Activated naive CD8-positive, alpha-beta T cell treated with anti-CD3 and anti-CD28 coated beads, Interleukin-2, amount 10 ng/mL, durations not matched to agents 7 days and 5 days (primary cell): Measurements from ENCODE around the gene SHC4. TPM values are rescaled to one million over a fixed set of nuclear protein-coding genes. Genes with fewer than 3 reads are reported as not detected.
"Not testable (repeated sequence)": the region's sequence is repeated elsewhere in the genome, so short reads cannot be mapped to it uniquely, and the experiment has no call there.

ENCODE experiments used
- ATAC-seq: fragments of 150-1000 bp; cut with Tn5 transposase; one replicate; pipeline ENCODE4 v1.10.0; 2021; ENCODE audit warnings: low read depth, moderate library complexity
- POLR2A ChIA-PET: fragments of 350-600 bp; sonication (Branson Sonifier 250); formaldehyde crosslinking; loops from one replicate; lab custom pipeline; 2021; ENCODE audit warnings: antibody characterized with exemption; lab: Charles Lee
- DNase-seq: peaks from one replicate; pipeline ENCODE4 v3.0.0; 2021
- H3K27ac Mint-ChIP-seq: one replicate; pipeline ENCODE4 v1.8.0; 2022; ENCODE audit warnings: mild to moderate bottlenecking, mixed read lengths
- H3K27me3 Mint-ChIP-seq: one replicate; pipeline ENCODE4 v1.8.0; 2022; ENCODE audit warnings: mild to moderate bottlenecking, moderate library complexity, mixed read lengths
- H3K36me3 Mint-ChIP-seq: one replicate; pipeline ENCODE4 v1.8.0; 2021; ENCODE audit warnings: mild to moderate bottlenecking, mixed read lengths
- H3K4me1 Mint-ChIP-seq: one replicate; pipeline ENCODE4 v1.8.0; 2021; ENCODE audit warnings: mixed read lengths
- H3K4me3 Mint-ChIP-seq: one replicate; pipeline ENCODE4 v1.8.0; 2022; ENCODE audit warnings: mild to moderate bottlenecking, moderate library complexity, mixed read lengths
- H3K9me3 Mint-ChIP-seq: one replicate; pipeline ENCODE4 v1.8.0; 2021; ENCODE audit warnings: mixed read lengths
- total RNA-seq, 2 experiments: library from RNA; stranded (reverse); gene quantifications; one replicate each; pipeline ENCODE4 v1.2.3, GENCODE V29; 2021

Gene SHC4
- total RNA-seq, 2 experiments from 2014 or later: 0.23 to 0.47 TPM

DNA sequence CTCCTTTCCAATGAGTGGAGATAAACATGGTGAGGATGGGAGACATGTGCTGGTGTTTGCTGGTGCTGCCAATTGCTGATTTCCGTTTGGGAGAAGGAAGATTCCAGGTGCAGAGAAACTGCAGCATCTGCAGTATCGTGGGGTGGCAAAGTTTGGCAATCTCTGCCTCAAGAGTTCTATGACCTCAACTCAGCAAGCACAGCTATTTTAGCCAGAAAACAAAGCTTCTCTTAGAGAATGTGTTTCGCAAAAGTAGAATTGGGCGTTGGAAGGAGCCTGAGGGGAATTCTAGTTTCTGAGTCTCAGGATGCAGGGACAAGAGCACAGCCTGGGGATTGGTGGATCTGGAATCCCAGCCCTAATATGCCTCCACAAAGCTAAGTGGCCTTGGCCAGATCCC is 18.2 kb upstream of the SHC4 start:
- H3K27ac Mint-ChIP-seq: no peak overlapping the region
- no peak overlapping the region for H3K4me3 Mint-ChIP-seq
- no peaks in the 10 kb centered on the region for H3K4me1 Mint-ChIP-seq
- H3K27me3 Mint-ChIP-seq: peaks cover 20% of the 10 kb centered on the region
- ATAC-seq (no peak), DNase-seq (no peak)
- POLR2A ChIA-PET: interaction anchor here (0.6 kb wide), 1 partner anchor 653 kb away, joined by 3 read pairs; no protein-coding TSS in a partner anchor
- H3K36me3 Mint-ChIP-seq: no peaks in the 10 kb centered on the region
- H3K9me3 Mint-ChIP-seq: no peaks in the 10 kb centered on the region

DNA sequence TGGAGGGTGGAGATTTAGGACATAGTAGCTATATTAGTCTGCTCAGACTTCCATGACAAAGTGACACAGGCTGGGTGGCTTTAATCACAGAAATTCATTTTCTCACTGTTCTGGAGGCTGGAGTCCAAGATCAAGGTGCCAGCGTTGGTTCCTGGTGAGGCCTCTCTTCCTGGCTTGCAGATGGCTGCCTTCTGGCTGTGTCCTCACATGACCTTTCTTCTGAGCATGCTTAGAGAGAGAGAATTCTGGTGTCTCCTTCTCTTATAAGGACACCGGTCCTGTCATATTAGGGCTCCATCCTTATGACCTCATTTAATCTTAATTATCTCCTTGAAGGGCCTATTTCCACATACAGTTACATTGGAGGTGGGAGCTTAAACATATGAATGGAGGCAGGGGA is 14.9 kb upstream of the SHC4 start:
- H3K27me3 Mint-ChIP-seq: peaks cover 14% of the 10 kb centered on the region
- H3K4me1 Mint-ChIP-seq: peaks cover 7% of the 10 kb centered on the region
- H3K4me3 Mint-ChIP-seq: no peak overlapping the region
- H3K9me3 Mint-ChIP-seq: no peaks in the 10 kb centered on the region
- no peak for DNase-seq
- ATAC-seq: no peak
- no peaks in the 10 kb centered on the region for H3K36me3 Mint-ChIP-seq
- no peak overlapping the region for H3K27ac Mint-ChIP-seq
- POLR2A ChIA-PET: no interaction called here

DNA sequence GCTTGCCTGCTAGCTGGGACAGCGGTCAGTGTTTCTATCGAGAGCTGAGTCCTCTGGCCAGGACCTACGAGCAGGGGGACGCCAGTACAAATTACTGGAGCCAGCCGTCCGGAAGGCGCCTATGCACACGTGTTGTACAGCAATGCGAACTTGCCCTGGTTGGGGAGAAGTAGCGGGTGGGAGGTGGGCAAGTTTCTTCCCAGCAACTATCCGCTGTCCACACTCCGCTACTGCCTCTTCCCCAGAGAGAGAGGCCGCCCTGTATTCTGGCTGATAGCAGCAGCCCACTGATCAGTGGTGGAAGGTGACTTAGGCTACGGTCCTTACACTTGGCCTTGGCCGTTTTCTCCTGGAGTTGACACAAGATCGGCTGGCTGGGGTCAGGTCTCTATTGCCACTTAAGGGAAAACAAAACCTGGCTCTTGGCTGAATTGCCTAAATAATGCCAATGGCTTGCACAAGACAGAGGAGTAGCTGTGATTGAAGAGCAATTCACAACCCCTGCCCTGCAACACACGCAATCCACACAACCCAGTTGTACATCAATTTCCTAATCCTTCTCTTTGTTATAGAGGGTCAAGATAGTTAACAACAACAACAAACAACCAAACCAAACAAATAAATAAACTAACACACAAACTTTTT is 12.8 kb upstream of the SHC4 start:
- POLR2A ChIA-PET: interaction anchor here (1.0 to 2.4 kb wide), 5 partner anchors 11 to 115 kb away, joined by 3 to 24 read pairs (median 8); partner anchors contain the start of genes EID1 and SHC4
- Mint-ChIP-seq H3K36me3 (no peaks in the 10 kb centered on the region), H3K4me1 (peaks cover 7% of the 10 kb centered on the region), H3K9me3 (no peaks in the 10 kb centered on the region), H3K27me3 (peaks cover 14% of the 10 kb centered on the region), H3K4me3 (peak overlapping the region; percentile 63), H3K27ac (no peak overlapping the region)
- no peak for ATAC-seq
- DNase-seq: no peak

DNA sequence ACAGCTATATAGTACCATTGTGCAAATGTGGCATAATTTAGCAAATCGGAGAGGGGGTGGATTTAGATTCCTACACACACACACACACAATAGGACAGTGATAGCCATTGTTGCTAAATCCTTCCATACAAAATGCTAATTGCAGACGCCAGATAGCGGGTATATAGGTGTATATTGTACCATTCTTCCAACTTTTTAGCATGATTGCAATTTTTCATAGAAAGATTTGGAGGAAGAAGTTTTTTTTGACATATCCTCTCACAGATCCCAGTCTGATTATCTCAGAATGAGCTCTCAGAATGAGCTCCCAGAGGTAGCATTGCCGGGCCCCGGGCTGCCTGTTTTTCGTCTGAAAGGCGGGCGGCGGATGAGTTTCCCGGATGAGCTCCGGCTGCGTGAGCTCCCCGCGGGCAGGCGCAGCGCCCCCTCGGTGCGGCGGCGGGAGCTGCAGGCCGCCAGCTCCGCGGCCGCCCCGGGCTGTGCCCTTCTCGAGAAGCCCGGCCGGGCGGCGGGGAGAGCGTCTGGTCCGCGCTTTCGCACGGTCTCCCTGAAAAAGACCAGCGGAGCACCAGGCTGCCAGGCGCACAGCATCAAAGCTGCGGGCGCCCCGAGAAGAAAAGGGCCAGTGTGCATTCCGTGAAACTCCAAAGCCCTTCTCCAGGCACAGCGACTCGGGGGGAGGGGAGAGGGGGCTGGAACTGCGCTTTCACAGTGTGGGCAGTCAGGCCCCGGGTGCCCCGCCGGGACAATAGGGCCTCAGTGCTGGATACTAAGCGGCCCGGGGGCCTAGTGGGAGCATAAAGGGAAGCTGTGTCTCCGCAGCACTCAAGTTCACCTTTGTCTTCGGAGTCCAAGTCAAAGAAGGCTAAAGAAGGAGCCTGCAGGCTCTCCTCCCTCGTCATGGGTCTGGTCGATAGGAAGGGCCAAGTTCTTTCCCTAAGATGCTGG is 12.0 kb upstream of the SHC4 start:
- Mint-ChIP-seq H3K36me3 (no peaks in the 10 kb centered on the region), H3K27ac (peak overlapping the region; percentile 25), H3K9me3 (no peaks in the 10 kb centered on the region), H3K4me3 (peak overlapping the region; percentile 63), H3K4me1 (peaks cover 7% of the 10 kb centered on the region), H3K27me3 (peaks cover 15% of the 10 kb centered on the region)
- DNase-seq (peak; percentile 93), ATAC-seq (peak; percentile 98)
- POLR2A ChIA-PET: interaction anchor here (0.8 to 2.4 kb wide), 7 partner anchors 9 to 114 kb away, joined by 3 to 24 read pairs (median 7); partner anchors contain the start of genes EID1 and SHC4

DNA sequence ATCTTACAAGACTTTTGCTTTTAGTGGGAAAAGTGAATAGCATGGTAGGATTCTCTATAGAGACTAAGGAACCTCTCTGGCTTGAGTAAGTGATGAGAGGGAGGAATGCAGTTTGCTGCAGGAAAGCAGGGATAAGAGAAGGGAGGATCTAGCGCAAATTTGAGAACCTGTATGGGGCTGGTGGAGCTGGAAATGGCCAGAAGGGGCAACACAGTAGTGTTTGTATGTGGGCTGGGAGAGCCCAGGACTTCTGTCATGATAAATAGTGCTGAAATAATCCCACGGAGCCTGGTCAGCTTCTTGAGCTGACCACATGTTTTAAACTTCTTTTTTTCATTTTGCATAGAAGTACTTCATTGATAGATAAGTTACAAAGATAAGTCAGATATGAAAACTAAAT is 11.2 kb upstream of the SHC4 start:
- ATAC-seq: no peak
- Mint-ChIP-seq H3K9me3 (no peaks in the 10 kb centered on the region), H3K4me1 (peaks cover 7% of the 10 kb centered on the region), H3K4me3 (peak overlapping the region; percentile 37), H3K36me3 (no peaks in the 10 kb centered on the region), H3K27me3 (peaks cover 12% of the 10 kb centered on the region), H3K27ac (no peak overlapping the region)
- POLR2A ChIA-PET: interaction anchor here (1.1 to 2.4 kb wide), 4 partner anchors 8 to 113 kb away, joined by 7 to 24 read pairs (median 10); partner anchors contain the start of gene EID1
- DNase-seq: no peak

DNA sequence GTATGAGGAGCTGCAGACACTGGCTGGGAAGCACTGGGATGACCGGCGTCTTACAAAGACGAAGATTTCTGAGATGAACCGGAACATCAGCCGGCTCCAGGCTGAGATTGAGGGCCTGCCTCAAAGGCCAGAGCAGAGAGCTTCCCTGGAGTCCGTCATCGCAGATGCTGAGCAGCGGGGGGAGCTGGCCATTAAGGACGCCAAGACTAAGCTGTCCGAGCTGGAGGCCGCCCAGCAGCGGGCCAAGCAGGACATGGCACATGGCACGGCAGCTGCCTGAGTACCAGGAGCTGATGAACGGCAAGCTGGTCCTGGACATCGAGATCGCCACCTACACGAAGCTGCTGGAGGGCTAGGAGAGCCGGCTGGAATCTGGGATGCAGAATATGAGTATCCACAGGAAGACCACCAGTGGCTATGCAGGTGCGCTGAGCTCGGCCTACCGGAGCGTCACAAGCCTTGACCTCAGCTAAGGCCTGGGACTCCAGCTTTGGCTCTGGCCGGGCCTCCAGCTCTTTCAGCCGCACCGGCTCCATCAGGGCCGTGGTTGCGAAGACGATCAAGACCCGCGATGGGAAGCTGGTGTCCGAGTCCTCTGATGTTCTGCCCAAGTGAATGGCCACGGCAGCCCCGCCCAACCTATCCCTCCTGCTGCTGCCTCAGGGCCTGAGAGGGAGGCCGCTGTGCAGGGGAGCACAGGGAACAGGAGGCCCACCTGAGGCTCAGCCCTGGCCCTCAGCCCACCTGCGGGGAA is 9.2 kb upstream of the SHC4 start:
- peaks cover 12% of the 10 kb centered on the region for H3K27me3 Mint-ChIP-seq
- DNase-seq: no peak
- H3K4me3 Mint-ChIP-seq: no peak overlapping the region
- no peaks in the 10 kb centered on the region for H3K9me3 Mint-ChIP-seq
- no peak for ATAC-seq
- peaks cover 3% of the 10 kb centered on the region for H3K36me3 Mint-ChIP-seq
- H3K4me1 Mint-ChIP-seq: peaks cover 7% of the 10 kb centered on the region
- POLR2A ChIA-PET: interaction anchor here (1.2 kb wide), 1 partner anchor 95 kb away, joined by 5 read pairs; the partner anchor contains the start of gene EID1
- H3K27ac Mint-ChIP-seq: no peak overlapping the region

DNA sequence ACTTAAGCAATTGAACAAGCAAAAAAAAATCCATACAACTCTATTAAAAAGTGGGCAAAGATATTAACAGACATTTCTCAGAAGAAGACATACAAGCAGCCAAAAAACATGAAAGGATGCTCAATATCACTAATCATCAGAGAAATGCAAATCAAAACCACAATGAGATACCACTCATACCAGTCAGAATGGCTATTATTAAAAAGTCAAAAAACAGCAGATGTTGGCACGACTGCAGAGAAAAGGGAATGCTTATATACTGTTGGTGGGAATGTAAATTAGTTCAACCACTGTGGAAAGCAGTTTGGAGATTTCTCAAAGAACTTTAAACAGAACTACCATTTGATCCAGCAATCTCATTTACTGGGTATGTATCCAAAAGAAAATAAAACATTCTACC is 7.2 kb upstream of the SHC4 start:
- H3K9me3 Mint-ChIP-seq, H3K36me3 Mint-ChIP-seq, H3K4me3 Mint-ChIP-seq: not testable (repeated sequence)

DNA sequence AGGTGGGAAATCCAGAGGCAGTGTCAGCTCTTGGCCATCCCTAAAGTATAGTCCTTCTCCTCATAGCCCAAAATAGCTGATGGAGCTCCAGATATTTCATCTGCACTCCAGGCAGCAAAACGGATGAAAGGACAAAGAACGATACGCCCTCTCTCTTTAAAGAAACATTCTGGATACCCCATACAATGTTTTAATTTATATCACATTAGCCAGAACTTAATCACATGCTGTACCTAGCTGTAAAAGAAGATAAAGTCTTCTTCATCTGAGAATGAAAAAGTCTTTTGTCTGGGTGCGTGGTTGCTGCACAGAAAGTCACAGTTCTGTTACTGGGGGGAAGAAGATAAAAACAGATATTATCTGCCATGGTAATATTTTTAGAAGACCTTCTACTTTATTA is 4.3 kb upstream of the SHC4 start:
- Mint-ChIP-seq H3K4me1 (peaks cover 33% of the 10 kb centered on the region), H3K27ac (no peak overlapping the region), H3K36me3 (peaks cover 8% of the 10 kb centered on the region), H3K27me3 (peaks cover 20% of the 10 kb centered on the region), H3K9me3 (no peaks in the 10 kb centered on the region), H3K4me3 (no peak overlapping the region)
- ATAC-seq (no peak), DNase-seq (no peak)
- POLR2A ChIA-PET: interaction anchor here (4.5 kb wide), 1 partner anchor 90 kb away, joined by 24 read pairs; the partner anchor contains the start of gene EID1

More for the DNA sequence above, 7.2 kb upstream of the SHC4 start:
- POLR2A ChIA-PET, H3K27ac Mint-ChIP-seq, ATAC-seq, DNase-seq: not testable (repeated sequence)
- Mint-ChIP-seq H3K4me1 (peaks cover 22% of the 10 kb centered on the region), H3K27me3 (peaks cover 10% of the 10 kb centered on the region)

DNA sequence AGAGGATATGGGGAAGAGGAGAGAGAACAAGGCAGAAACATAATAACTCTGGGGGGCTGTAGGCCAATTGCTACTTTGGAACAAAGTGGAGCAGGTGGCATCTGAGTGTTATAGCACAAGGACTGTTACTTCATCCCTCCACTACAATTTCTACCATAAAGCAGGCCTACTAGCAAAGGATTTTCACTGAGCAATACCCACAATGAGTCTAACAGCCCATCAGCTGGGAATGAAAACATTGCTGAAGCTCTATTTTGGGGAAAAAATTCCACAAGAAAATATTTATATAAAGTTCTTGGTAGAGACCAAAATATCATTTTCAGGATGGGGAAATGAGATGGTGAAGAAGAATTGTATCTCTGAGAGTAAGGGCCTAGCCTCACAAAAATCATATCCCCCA is 3.6 kb upstream of the SHC4 start:
- no peaks in the 10 kb centered on the region for H3K9me3 Mint-ChIP-seq
- POLR2A ChIA-PET: interaction anchor here (1.0 to 4.5 kb wide), 2 partner anchors 8 to 89 kb away, joined by 7 to 24 read pairs; partner anchors contain the start of gene EID1
- H3K27ac Mint-ChIP-seq: peak overlapping the region; percentile 95
- peaks cover 33% of the 10 kb centered on the region for H3K4me1 Mint-ChIP-seq
- peaks cover 23% of the 10 kb centered on the region for H3K27me3 Mint-ChIP-seq
- ATAC-seq (no peak), DNase-seq (no peak)
- peaks cover 8% of the 10 kb centered on the region for H3K36me3 Mint-ChIP-seq
- H3K4me3 Mint-ChIP-seq: peak overlapping the region; percentile 73

DNA sequence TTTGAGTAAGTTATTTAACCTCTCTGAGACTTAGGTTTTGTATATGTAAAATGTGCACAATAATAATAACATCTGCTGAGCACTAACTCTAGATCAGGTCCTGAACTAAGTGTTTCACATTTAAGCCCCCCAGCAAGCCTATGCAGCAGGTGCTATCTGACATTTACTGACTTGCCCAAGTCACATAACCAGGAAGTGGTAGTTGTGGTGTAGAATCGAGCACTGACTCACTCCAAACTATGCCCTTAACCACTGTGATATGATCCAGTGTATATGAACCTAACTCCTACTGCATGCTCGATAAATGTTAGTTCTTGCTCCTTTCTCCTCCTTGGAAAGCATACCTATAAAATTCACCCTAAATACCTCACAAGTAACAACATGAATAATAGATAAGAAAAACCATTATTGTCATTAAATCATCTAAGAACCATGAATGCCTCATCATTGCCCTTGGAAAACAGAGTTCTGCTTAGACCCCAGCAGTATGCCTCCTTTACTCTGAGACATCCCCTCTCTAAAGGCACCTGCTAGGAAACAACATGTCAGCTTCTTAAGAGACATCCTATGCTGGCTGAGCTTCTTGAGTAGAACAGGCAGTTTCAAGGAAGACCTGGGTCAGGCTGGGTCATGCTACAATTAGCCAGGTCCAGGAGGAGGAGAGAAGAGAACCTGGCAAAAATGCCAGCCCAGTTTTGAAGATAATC is 3.0 kb upstream of the SHC4 start:
- peaks cover 8% of the 10 kb centered on the region for H3K36me3 Mint-ChIP-seq
- ATAC-seq: peak; percentile 92
- DNase-seq: no peak
- peak overlapping the region; percentile 95 for H3K27ac Mint-ChIP-seq
- POLR2A ChIA-PET: interaction anchor here (0.6 to 4.5 kb wide), 6 partner anchors 9 to 1389 kb away, joined by 3 to 24 read pairs (median 7); partner anchors contain the start of genes CEP152, EID1 and GABPB1
- peaks cover 33% of the 10 kb centered on the region for H3K4me1 Mint-ChIP-seq
- peaks cover 20% of the 10 kb centered on the region for H3K27me3 Mint-ChIP-seq
- peak overlapping the region; percentile 73 for H3K4me3 Mint-ChIP-seq
- no peaks in the 10 kb centered on the region for H3K9me3 Mint-ChIP-seq

DNA sequence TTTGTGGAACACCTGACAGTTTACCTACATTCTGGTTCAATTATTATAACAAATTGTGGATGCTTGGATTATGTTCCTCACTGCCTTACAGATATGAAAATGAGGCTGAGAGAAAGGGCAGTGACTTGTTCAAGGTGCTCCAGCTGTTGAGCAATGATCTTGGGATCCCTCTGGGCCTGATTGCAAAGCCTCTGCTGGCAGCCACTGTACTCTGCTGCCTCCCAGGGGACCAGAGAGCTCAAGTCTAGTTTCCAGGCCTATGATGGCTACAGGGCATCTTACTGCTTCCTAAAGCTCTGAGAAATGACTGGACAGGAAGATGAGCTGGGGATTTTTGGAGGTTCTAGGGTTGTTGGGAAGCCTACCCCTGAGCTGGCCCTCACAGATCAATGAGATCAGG is 2.3 kb upstream of the SHC4 start:
- ATAC-seq (peak; percentile 37), DNase-seq (no peak)
- peaks cover 23% of the 10 kb centered on the region for H3K27me3 Mint-ChIP-seq
- H3K27ac Mint-ChIP-seq: peak overlapping the region; percentile 95
- POLR2A ChIA-PET: interaction anchor here (0.6 to 4.5 kb wide), 6 partner anchors 10 to 1390 kb away, joined by 3 to 24 read pairs (median 7); partner anchors contain the start of genes CEP152, EID1, GABPB1 and SECISBP2L
- peaks cover 33% of the 10 kb centered on the region for H3K4me1 Mint-ChIP-seq
- H3K9me3 Mint-ChIP-seq: no peaks in the 10 kb centered on the region
- H3K4me3 Mint-ChIP-seq: peak overlapping the region; percentile 73
- H3K36me3 Mint-ChIP-seq: peaks cover 8% of the 10 kb centered on the region

DNA sequence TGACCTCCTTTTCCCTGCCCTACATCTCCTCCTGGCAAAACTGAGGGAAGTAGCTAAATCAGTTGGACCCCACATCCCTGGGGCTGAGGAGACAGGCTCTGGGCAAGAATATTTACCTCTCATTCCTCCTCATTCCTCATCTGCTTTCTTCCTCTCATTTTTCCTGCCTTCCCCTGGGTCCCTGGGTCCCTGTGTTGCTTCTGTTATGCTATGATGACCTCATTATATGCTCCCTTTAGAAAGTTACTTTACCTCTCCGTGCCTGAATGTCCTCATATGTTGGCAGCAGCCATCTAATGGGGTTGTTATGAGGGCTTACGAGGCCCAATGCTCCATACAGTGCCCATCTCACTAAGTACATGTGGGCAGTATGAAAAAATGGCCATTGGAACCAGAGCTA is 1.2 kb upstream of the SHC4 start:
- Mint-ChIP-seq H3K36me3 (peaks cover 8% of the 10 kb centered on the region), H3K4me3 (peak overlapping the region; percentile 78), H3K27ac (peak overlapping the region; percentile 74), H3K9me3 (no peaks in the 10 kb centered on the region), H3K4me1 (peaks cover 33% of the 10 kb centered on the region), H3K27me3 (peaks cover 26% of the 10 kb centered on the region)
- POLR2A ChIA-PET: interaction anchor here (1.3 to 4.5 kb wide), 3 partner anchors 11 to 87 kb away, joined by 7 to 24 read pairs (median 13); partner anchors contain the start of genes EID1 and SECISBP2L
- DNase-seq (no peak), ATAC-seq (no peak)
